Measurements from ENCODE around the gene ZC3H12C. TPM values are rescaled to one million over a fixed set of nuclear protein-coding genes. Genes with fewer than 3 reads are reported as not detected.

ZC3H12C gene
- total RNA-seq, 3 donors from 2014 or later: 15.9 to 28.7 (median 21.5) TPM

GRCh38 chr11:110158317-110159200, 65.4 kb downstream of the ZC3H12C start:
- no peak for ATAC-seq
- Histone ChIP-seq H3K4me3 (no peak overlapping the region), H3K4me1 (ENCODE audit: low read depth) (no peaks in the 10 kb centered on the region), H3K36me3 (ENCODE audit: low read depth) (no peaks in the 10 kb centered on the region), H3K9me3 (no peaks in the 10 kb centered on the region)
- no peak for DNase-seq
- intact Hi-C loops (cut with DNase I, micrococcal nuclease): no loop called here
- TF ChIP-seq, protein P1, sequence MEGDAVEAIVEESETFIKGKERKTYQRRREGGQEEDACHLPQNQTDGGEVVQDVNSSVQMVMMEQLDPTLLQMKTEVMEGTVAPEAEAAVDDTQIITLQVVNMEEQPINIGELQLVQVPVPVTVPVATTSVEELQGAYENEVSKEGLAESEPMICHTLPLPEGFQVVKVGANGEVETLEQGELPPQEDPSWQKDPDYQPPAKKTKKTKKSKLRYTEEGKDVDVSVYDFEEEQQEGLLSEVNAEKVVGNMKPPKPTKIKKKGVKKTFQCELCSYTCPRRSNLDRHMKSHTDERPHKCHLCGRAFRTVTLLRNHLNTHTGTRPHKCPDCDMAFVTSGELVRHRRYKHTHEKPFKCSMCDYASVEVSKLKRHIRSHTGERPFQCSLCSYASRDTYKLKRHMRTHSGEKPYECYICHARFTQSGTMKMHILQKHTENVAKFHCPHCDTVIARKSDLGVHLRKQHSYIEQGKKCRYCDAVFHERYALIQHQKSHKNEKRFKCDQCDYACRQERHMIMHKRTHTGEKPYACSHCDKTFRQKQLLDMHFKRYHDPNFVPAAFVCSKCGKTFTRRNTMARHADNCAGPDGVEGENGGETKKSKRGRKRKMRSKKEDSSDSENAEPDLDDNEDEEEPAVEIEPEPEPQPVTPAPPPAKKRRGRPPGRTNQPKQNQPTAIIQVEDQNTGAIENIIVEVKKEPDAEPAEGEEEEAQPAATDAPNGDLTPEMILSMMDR (IDR thresholded peaks at IDR 0.05): no peak

- intact Hi-C loops (cut with DNase I, micrococcal nuclease): no loop called here
- DNase-seq: no peak
- TF ChIP-seq, protein P1 (IDR thresholded peaks at IDR 0.05): no peak
- Histone ChIP-seq H3K4me3 (no peak overlapping the region), H3K36me3 (ENCODE audit: low read depth) (no peaks in the 10 kb centered on the region), H3K4me1 (ENCODE audit: low read depth) (no peaks in the 10 kb centered on the region), H3K9me3 (no peaks in the 10 kb centered on the region)
- ATAC-seq: no peak
Measured at GRCh38 chr11:110159476-110159875, 66.3 kb downstream of the ZC3H12C start.

GRCh38 chr11:110160016-110160415, 66.8 kb downstream of the ZC3H12C start:
- TF ChIP-seq, protein P1 (IDR thresholded peaks at IDR 0.05): no peak
- Histone ChIP-seq H3K36me3 (ENCODE audit: low read depth) (no peaks in the 10 kb centered on the region), H3K4me3 (no peak overlapping the region), H3K4me1 (ENCODE audit: low read depth) (no peaks in the 10 kb centered on the region), H3K9me3 (no peaks in the 10 kb centered on the region)
- intact Hi-C loops (cut with DNase I, micrococcal nuclease): no loop called here
- DNase-seq (no peak), ATAC-seq (no peak)

GRCh38 chr11:110160437-110160836, 67.2 kb downstream of the ZC3H12C start:
- no peaks in the 10 kb centered on the region for H3K4me1 ChIP-seq (ENCODE audit: low read depth)
- TF ChIP-seq, protein P1 (IDR thresholded peaks at IDR 0.05): no peak
- intact Hi-C loops (cut with DNase I, micrococcal nuclease): no loop called here
- DNase-seq (no peak), ATAC-seq (no peak)
- H3K36me3 ChIP-seq (ENCODE audit: low read depth): no peaks in the 10 kb centered on the region
- H3K4me3 ChIP-seq: no peak overlapping the region
- H3K9me3 ChIP-seq: no peaks in the 10 kb centered on the region

- H3K4me1 ChIP-seq (ENCODE audit: low read depth): no peaks in the 10 kb centered on the region
- no peaks in the 10 kb centered on the region for H3K36me3 ChIP-seq (ENCODE audit: low read depth)
- TF ChIP-seq, protein P1 (IDR thresholded peaks at IDR 0.05): no peak
- DNase-seq (no peak), ATAC-seq (no peak)
- no peak overlapping the region for H3K4me3 ChIP-seq
- intact Hi-C loops (cut with DNase I, micrococcal nuclease): no loop called here
- no peaks in the 10 kb centered on the region for H3K9me3 ChIP-seq
Measured at GRCh38 chr11:110161061-110161460, 67.9 kb downstream of the ZC3H12C start.

All from mucosa of descending colon (tissue), 3 donors.